OCI-LY1 (cell line): Measurements from ENCODE around the gene LEF1.

Source experiments
- CTCF ChIP-seq: fragments of 200-600 bp; sonication (generic), shearing (Covaris generic); IDR thresholded peaks from 2 replicates; pipeline ENCODE4 v1.5.1; 2017; ENCODE audit warnings: mild to moderate bottlenecking, antibody characterized with exemption, low read length, moderate library complexity, mixed read lengths
- EZH2 ChIP-seq: fragments of 200-600 bp; sonication (generic), shearing (Covaris generic); IDR thresholded peaks from 2 replicates; pipeline ENCODE4 v1.8.0; 2017; ENCODE audit warnings: borderline replicate concordance, mixed run types, mild to moderate bottlenecking, antibody characterized with exemption, low read length, moderate library complexity, mixed read lengths

- TF ChIP-seq CTCF (no peak), EZH2 (no peak)
Observed at GRCh38 chr4:108114503-108114902, 54.2 kb downstream of the LEF1 start.
